ENCODE measurements around the gene NFIA.

The NFIA gene

GRCh38 chr1:61386323-61386722 is 304.0 kb downstream of the NFIA start:
- no peak for DNase-seq

DNA sequence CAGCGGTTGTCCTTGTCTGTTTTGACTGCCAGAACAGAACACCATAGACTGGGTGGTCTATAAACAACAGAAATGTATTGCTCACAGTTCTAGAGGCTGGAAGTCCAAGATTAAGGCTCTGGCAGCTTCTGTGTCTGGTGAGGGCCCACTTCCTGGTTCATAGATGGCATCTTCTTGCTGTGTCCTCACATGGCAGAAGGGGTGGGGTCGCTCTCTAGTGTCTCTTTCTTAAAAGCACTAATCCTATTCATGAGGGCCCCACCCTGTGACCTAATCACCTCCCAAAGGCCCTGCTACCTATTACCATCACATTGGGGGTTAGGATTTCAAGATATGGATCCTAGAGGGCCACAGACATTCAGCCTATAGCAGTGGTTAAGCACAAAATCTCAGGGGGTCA is 304.4 kb downstream of the NFIA start:
- DNase-seq, result no peak

DNA sequence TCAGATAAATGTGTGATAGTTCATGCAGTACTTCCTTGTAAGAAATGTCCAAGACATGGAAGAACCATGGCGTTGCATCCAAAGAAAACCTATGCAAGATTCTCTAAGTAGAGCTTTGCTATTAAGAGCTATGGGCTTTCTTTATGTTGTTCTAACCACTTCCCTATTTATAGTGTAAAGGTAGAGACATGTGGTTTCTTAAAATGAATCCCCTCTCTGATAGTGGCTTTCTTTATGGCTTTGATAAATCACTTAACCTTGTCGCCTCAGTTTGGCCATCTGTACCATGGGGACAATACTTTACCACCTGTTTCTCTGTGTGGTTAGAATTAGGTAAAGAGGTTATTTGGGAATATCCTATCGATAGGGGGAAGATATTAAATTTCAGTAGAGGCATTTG is 305.5 kb downstream of the NFIA start:
- no peak for DNase-seq

- DNase-seq, result no peak
Measured at GRCh38 chr1:61388566-61388965, 306.2 kb downstream of the NFIA start.

- DNase-seq, result no peak
Measured at GRCh38 chr1:61389194-61389925, 307.0 kb downstream of the NFIA start.

DNA sequence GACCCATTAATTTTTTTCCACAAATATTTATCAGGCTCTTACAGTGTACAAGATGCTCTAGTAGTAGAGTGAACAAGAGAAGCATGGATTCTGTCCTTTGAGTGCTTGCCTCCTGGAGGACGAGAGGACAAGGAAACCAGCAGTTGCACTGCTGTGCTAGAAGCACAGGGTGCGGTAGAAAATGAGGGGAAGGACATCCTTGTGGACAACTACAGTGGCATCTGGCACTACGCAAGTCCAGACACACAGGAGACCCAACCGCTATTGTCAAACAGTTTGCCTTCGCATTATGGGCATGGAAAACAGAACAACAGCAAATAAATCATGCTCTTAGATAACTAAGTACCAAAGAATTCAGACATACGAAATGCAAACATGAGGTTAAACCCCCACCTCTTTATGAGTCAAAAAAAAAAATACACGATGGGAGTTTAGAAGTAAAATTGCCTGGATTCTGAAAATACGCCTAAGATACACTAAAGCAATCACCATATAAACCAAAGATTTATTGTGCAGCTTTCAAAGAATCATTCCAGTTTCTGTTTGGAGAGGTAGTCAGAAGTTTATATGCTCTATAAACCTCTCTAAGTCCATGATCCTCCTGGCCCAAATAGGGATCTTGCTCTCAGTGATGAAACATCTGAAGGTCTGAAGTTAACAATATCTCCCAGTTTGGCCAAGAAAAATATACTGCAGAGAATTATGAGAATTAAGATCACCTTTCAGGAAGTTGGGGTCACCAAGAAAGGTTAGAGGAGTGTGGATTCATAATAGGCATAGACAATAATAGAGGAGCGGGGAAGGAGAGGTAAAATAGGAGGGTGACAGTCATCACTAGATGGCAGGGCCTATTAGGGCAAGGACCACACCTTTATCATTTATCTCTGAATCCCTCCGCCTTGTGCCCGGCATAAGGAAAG is 307.8 kb downstream of the NFIA start:
- DNase-seq, result no peak

- no peak for DNase-seq
Measured at GRCh38 chr1:61391730-61392129, 309.4 kb downstream of the NFIA start.

DNA sequence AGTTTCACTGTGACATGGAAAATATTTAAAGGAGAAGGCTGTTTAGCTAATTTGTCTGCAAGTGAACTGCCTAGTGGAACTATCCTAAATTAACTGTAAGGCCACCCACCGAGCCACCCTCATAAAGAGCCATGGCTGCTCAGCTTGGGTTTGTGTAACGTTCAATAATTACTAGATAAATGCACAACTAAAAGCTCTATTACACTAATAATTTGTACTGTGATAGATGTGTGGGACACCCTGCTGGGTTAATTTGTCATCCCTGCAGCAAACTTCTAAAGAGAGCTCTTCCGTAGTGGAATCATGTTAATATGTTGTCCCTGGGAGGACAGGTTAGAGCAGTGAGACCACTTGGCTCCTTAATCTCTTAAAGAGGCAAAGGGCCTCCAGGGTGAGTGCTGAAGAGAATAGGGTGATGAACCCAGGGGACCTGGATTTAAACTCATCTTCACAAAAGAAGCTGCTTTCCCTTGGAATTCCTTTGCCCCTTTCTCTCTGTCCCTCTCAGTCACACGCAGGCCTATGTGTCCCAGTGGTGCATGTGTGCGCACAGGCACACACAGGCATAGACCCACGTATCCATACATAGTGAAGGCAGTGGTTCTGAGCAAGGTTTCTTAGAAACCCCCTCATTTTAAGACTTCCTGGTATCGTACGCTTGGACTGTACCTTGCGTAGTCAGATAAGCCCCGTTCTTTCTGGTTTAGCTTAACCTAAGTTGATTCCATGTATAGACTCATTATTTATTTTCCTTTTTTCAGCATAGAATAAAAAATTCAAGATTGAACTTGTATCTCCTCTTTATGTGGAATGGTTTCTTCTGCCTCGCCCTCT is 310.3 kb downstream of the NFIA start:
- DNase-seq, result no peak

GRCh38 chr1:61393575-61393974 is 311.2 kb downstream of the NFIA start:
- no peak for DNase-seq

DNA sequence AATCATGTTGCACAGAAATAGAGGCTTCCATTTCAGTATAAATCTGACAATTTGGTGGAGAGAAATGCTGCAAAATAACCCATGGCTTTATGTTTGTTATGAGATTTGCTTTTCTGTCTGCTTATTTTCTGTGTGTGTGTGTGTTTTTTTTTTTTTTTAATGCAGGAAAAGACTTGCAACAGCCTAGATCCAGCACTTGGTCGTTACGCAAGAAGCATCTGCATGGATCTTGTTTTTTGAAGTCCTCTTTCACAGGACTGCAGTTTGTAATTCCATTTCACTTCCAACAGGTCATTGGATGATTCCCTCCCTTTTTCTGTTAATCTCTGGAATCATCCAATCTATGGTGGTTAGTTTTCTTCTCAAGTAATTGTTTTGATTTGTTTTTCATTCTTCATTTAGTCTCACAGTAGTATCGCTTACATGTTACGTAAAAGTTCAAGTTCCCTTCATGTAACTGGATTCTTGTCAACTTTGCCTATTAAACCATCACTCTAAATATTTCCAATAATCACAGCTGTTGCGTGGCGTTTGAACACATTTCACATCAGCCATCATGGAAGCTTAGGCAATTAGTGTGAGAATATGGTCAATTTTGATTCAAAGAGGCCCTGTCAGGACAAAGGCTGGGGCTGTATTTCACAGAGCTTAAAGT is 312.9 kb downstream of the NFIA start:
- no peak for DNase-seq

- DNase-seq, result no peak
Measured at GRCh38 chr1:61397495-61397894, 315.1 kb downstream of the NFIA start.

GRCh38 chr1:61397935-61398334 is 315.6 kb downstream of the NFIA start:
- no peak for DNase-seq

- no peak for DNase-seq
Measured at GRCh38 chr1:61399199-61399598, 316.8 kb downstream of the NFIA start.

DNA sequence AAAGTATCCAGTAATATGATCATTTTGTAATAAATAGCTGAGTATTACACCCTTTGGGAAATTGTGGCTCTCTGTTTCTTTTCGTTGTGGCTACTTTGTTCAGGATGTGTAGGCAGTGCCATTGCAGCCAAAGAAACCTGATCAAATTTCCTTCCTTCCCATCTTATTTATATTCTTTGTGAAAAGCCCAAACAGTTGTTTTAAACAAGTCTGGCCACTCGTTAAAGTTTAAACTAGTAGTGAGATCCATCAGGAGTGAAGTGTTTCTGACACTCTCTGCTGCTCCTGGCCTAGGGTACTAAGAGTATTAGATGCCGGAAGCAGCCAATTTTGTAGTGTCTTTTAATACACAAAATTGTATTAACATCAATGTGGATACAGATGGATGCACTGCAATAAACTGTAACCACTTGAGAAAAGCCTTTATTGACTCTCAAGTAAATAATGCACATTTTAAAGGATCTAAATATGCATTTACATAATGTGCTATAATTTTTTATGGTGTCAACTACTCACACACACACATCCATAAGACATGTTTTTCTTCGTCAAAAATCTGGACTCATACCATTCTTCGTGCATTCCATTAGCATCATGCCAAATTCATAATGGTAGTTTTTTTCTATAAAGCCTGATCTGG is 317.9 kb downstream of the NFIA start:
- DNase-seq, result no peak

- DNase-seq, result no peak
Measured at GRCh38 chr1:61400997-61401396, 318.6 kb downstream of the NFIA start.

DNA sequence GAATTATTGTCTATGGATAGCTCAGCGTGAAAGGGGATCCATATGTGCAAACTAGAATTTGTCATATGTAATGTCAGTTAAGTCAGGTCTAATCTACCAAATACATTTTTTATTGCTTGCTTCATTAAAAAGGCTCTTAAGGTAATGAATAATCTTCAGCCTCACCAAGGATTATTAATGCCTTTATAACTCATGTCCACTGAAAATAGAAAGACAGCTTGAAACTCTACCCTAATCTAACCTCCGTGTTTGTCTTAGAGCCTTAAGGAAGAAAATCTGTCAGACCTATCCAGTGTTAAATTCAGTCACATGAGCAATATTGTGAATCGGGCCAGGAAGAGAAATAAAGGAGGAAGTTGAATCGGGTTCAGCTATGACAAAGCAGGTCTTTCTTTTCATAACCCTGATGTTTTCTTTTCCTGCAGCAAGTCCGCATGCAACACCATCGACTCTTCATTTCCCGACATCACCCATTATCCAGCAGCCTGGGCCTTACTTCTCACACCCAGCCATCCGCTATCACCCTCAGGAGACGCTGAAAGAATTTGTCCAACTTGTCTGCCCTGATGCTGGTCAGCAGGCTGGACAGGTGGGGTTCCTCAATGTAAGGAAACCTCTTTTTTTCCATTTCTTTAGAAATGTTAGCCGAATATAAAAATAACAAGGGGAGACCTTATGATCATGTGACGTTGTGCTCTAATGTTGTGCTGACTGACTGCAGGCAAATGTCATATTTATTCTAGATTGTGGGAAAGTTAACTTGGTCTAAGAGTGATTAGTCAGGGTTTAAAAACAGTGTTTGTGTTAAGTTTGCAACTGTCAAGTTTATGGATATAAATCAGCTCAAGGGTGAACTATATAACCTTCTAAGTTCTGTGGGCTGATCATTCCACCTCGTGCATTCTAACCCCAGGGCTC is 321.6 kb downstream of the NFIA start:
- no peak for DNase-seq

DNA sequence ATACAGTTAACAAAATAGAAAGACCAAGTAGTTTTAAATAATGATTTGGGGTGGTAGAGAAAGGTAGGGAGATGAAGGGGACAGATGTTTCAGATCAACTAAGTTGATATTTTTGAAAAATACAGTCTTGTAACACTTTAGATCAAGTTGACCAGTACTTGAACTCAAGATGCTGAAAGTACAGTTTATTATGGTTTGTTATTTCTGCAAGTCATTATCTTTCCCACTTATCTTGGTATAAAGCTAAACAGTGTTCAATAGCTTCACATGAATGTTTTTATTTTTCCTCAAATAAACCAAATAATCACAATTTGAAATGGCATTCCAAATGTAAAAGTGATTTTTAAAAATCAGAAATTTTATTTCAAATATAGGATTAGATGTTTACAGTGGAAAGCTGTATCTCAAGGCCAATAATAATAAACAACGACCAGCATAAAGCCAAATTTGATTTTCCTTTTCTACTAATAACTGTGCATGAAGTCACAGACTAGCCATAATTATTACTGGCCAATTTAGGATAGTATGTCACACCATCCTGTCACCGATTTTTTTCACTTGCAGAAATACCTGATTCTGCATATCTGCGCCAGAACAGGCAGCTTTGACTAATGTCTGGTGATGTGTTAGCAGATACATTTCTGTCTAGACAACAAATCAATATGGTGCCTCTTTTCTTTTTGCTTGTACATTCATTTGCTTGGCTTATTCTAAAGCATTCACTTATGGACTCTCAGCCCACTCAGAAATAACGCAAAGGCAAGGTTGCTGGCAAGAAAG is 322.4 kb downstream of the NFIA start:
- no peak for DNase-seq

DNA sequence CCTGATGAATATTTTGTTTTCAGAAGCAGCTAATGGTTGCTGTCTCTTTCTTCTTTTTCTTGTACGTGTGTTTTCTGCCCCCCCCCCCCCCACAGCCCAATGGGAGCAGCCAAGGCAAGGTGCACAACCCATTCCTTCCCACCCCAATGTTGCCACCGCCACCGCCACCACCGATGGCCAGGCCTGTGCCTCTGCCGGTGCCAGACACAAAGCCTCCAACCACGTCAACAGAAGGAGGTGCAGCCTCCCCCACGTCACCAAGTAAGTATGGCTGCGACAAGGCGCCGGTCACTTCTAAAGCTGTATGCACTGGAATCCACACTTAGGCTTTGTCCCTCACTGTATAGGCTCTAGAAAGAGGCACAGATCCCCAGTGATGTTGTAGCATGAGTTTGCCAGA is 324.1 kb downstream of the NFIA start:
- DNase-seq, result no peak

- DNase-seq, result no peak
Measured at GRCh38 chr1:61412601-61413000, 330.2 kb downstream of the NFIA start.

DNA sequence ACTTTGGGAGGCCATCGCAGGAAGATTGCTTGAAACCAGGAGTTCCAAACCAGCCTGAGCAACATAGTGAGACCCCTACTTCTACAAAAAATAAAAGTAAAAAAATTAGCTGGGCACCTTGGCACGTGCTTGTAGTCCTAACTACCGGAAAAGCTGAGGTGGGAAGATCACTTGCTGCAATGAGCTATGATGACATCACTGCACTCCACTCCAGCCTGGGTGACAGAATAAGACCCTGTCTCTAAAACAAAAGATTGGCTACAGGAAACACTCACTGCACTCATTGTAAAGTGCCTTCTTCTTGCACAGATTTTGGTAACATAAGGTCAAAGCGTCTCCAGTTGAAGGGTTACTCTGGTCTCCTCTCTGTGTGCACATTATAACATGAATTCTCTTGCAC is 336.8 kb downstream of the NFIA start:
- no peak for DNase-seq
